DLD1 (cell line): ENCODE data around the gene TACR2.

Experiments used
- in situ Hi-C: cut with HindIII; loops from 2 replicates; pipeline ENCODE4 v1.10.0; 2017; ENCODE audit warnings: low sequenced_read_pairs

Gene TACR2

GRCh38 chr10:69416695-69417094 lies at the start of gene TACR2:
TSS of gene TACR2 (minus strand) at chr10:69416918. CDS start at chr10:69416323, 595 bp downstream.
- in situ Hi-C loops: no loop called here

- in situ Hi-C loops: no loop called here
These were observed 49.4 kb upstream of the TACR2 start for GRCh38 chr10:69466158-69466490.

- in situ Hi-C loops: no loop called here
These were observed 48.9 kb upstream of the TACR2 start for GRCh38 chr10:69465457-69466157.

GRCh38 chr10:69464801-69465401 lies 48.2 kb upstream of the TACR2 start:
- in situ Hi-C loops: no loop called here

- in situ Hi-C loops: no loop called here
These were observed 47.7 kb upstream of the TACR2 start for GRCh38 chr10:69464401-69464800.

- in situ Hi-C loops: no loop called here
These were observed 47.2 kb upstream of the TACR2 start for GRCh38 chr10:69463886-69464285.

GRCh38 chr10:69461243-69462025 lies 44.7 kb upstream of the TACR2 start:
- in situ Hi-C loops: no loop called here

- in situ Hi-C loops: no loop called here
These were observed 44.0 kb upstream of the TACR2 start for GRCh38 chr10:69460576-69461242.

- in situ Hi-C loops: no loop called here
These were observed 43.3 kb upstream of the TACR2 start for GRCh38 chr10:69459893-69460575.

- in situ Hi-C loops: no loop called here
These were observed 42.5 kb upstream of the TACR2 start for GRCh38 chr10:69459101-69459790.

GRCh38 chr10:69458430-69459100 lies 41.8 kb upstream of the TACR2 start:
- in situ Hi-C loops: no loop called here

- in situ Hi-C loops: no loop called here
These were observed 41.1 kb upstream of the TACR2 start for GRCh38 chr10:69457771-69458237.

GRCh38 chr10:69456880-69457693 lies 40.4 kb upstream of the TACR2 start:
- in situ Hi-C loops: no loop called here

GRCh38 chr10:69455006-69455763 lies 38.5 kb upstream of the TACR2 start:
- in situ Hi-C loops: no loop called here

- in situ Hi-C loops: loop anchor here (5.0 kb wide), 1 partner anchor 94 kb away; no protein-coding TSS in a partner anchor
These were observed 37.1 kb upstream of the TACR2 start for GRCh38 chr10:69453795-69454194.

GRCh38 chr10:69452676-69453415 lies 36.1 kb upstream of the TACR2 start:
- in situ Hi-C loops: loop anchor here (5.0 kb wide), 1 partner anchor 94 kb away; no protein-coding TSS in a partner anchor

GRCh38 chr10:69451784-69452251 lies 35.1 kb upstream of the TACR2 start:
- in situ Hi-C loops: loop anchor here (5.0 kb wide), 1 partner anchor 95 kb away; no protein-coding TSS in a partner anchor
